ENCODE measurements around the gene CD300LF.

The CD300LF gene

GRCh38 chr17:74646231-74646630 is 66.5 kb downstream of the CD300LF start:
- in situ Hi-C loops (cut with MboI; ENCODE audit: low sequenced_read_pairs, unreplicated experiment): no loop called here
- peak; percentile 72 for DNase-seq (ENCODE audit: low spot score)
- peak; percentile 35 for TF ChIP-seq CTCF (IDR thresholded peaks at IDR 0.05; ENCODE audit: borderline replicate concordance, control extremely low read depth, extremely low read depth, insufficient read depth, missing control alignments)

DNA sequence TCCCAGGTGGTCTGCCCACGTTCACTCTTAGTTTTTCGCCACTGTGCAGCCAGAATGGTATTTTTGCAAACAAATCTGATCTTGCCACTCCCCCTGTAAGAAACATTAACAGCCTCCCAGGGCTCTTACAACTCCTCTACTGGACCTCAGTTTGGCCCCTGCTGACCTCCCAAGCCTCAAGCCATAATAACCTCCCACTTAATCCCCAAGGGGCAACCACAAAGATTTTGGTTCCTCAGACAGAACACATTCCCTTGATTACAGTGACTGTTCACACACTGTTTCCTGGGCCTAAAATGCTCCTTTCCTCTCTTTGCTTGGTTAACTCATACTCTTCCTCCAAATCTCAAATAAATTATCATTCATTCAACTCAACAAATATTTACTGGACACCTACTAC is 67.7 kb downstream of the CD300LF start:
- DNase-seq (ENCODE audit: low spot score): no peak
- no peak for TF ChIP-seq CTCF (IDR thresholded peaks at IDR 0.05; ENCODE audit: borderline replicate concordance, control extremely low read depth, extremely low read depth, insufficient read depth, missing control alignments)
- in situ Hi-C loops (cut with MboI; ENCODE audit: low sequenced_read_pairs, unreplicated experiment): no loop called here

- in situ Hi-C loops (cut with MboI; ENCODE audit: low sequenced_read_pairs, unreplicated experiment): no loop called here
- DNase-seq (ENCODE audit: low spot score): no peak
- no peak for TF ChIP-seq CTCF (IDR thresholded peaks at IDR 0.05; ENCODE audit: borderline replicate concordance, control extremely low read depth, extremely low read depth, insufficient read depth, missing control alignments)
Observed at GRCh38 chr17:74644419-74644818, 68.3 kb downstream of the CD300LF start.
